ENCODE measurements around the gene LIMA1. TPM values are rescaled to one million over a fixed set of nuclear protein-coding genes. Genes with fewer than 3 reads are reported as not detected.

The LIMA1 gene
- polyA plus RNA-seq, 1 donor from 2014 or later: 4.4 TPM

DNA sequence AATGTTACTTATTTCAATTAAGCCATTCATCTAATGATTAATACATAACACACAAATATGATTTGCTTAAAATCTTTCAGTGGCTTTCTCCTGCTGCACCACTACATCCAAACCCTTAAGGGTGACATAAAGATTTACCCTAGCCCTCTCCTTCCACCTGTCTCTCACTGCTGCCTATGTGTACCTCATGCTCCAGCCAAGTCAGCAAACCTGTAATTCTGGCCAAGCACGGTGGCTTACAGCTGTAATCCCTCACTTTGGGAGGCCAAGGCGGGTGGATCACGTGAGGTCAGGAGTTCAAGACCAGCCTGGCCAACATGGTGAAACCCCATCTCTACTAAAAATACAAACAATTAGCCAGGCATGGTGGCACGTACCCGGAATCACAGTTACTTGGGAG lies 84.5 kb downstream of the LIMA1 start:
- H3K27ac ChIP-seq (ENCODE audit: low read length): no peak overlapping the region
- no peaks in the 10 kb centered on the region for H3K79me2 ChIP-seq (replicated peaks; ENCODE audit: insufficient read depth, low read length)
- no peaks in the 10 kb centered on the region for H4K20me1 ChIP-seq (ENCODE audit: insufficient read depth)
- no peaks in the 10 kb centered on the region for H3K9me3 ChIP-seq (ENCODE audit: low read length)
- H3K4me3 ChIP-seq (ENCODE audit: low read length): no peak overlapping the region
- no peaks in the 10 kb centered on the region for H3K27me3 ChIP-seq (ENCODE audit: insufficient read depth, low read depth, low read length)
- TF ChIP-seq EP300 (conservative IDR thresholded peaks at IDR 0.05; ENCODE audit: poor library complexity, severe bottlenecking) (no peak), POLR2AphosphoS5 (IDR thresholded peaks at IDR 0.05) (no peak), SMC3 (conservative IDR thresholded peaks at IDR 0.05; ENCODE audit: poor library complexity) (no peak), REST (IDR thresholded peaks at IDR 0.05; ENCODE audit: borderline replicate concordance) (no peak), RAD21 (conservative IDR thresholded peaks at IDR 0.05) (no peak), MXI1 (conservative IDR thresholded peaks at IDR 0.05; ENCODE audit: poor library complexity, severe bottlenecking) (no peak), EZH2 (IDR thresholded peaks at IDR 0.05; ENCODE audit: borderline replicate concordance, insufficient read depth, low read length, poor library complexity, severe bottlenecking) (no peak), TAF1 (IDR thresholded peaks at IDR 0.05; ENCODE audit: low read depth) (no peak)
- TF ChIP-seq, protein P1, sequence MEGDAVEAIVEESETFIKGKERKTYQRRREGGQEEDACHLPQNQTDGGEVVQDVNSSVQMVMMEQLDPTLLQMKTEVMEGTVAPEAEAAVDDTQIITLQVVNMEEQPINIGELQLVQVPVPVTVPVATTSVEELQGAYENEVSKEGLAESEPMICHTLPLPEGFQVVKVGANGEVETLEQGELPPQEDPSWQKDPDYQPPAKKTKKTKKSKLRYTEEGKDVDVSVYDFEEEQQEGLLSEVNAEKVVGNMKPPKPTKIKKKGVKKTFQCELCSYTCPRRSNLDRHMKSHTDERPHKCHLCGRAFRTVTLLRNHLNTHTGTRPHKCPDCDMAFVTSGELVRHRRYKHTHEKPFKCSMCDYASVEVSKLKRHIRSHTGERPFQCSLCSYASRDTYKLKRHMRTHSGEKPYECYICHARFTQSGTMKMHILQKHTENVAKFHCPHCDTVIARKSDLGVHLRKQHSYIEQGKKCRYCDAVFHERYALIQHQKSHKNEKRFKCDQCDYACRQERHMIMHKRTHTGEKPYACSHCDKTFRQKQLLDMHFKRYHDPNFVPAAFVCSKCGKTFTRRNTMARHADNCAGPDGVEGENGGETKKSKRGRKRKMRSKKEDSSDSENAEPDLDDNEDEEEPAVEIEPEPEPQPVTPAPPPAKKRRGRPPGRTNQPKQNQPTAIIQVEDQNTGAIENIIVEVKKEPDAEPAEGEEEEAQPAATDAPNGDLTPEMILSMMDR (IDR thresholded peaks at IDR 0.05; ENCODE audit: poor library complexity, severe bottlenecking): no peak
- no peaks in the 10 kb centered on the region for H3F3A ChIP-seq (ENCODE audit: insufficient read depth, low read length, poor library complexity, severe bottlenecking)
- H3K9ac ChIP-seq (ENCODE audit: low read length): no peak overlapping the region
- no peak overlapping the region for H3K4me2 ChIP-seq (ENCODE audit: low read length)
- no peaks in the 10 kb centered on the region for H3K36me3 ChIP-seq (ENCODE audit: insufficient read depth, low read length)
- H3K9me2 ChIP-seq (ENCODE audit: insufficient read depth, low read length): no peaks in the 10 kb centered on the region
- H2AFZ ChIP-seq (ENCODE audit: low read depth, low read length): no peak overlapping the region

- Histone ChIP-seq H3K9me2 (ENCODE audit: insufficient read depth, low read length) (no peaks in the 10 kb centered on the region), H3K36me3 (ENCODE audit: insufficient read depth, low read length) (no peaks in the 10 kb centered on the region), H3F3A (ENCODE audit: insufficient read depth, low read length, poor library complexity, severe bottlenecking) (no peaks in the 10 kb centered on the region), H3K27ac (ENCODE audit: low read length) (no peak overlapping the region), H3K9me3 (ENCODE audit: low read length) (no peaks in the 10 kb centered on the region), H4K20me1 (ENCODE audit: insufficient read depth) (no peaks in the 10 kb centered on the region), H3K79me2 (replicated peaks; ENCODE audit: insufficient read depth, low read length) (no peaks in the 10 kb centered on the region), H3K4me2 (ENCODE audit: low read length) (no peak overlapping the region), H3K4me3 (ENCODE audit: low read length) (no peak overlapping the region), H3K27me3 (ENCODE audit: insufficient read depth, low read depth, low read length) (no peaks in the 10 kb centered on the region), H3K9ac (ENCODE audit: low read length) (no peak overlapping the region), H2AFZ (ENCODE audit: low read depth, low read length) (no peak overlapping the region)
- TF ChIP-seq REST (IDR thresholded peaks at IDR 0.05; ENCODE audit: borderline replicate concordance) (no peak), EZH2 (IDR thresholded peaks at IDR 0.05; ENCODE audit: borderline replicate concordance, insufficient read depth, low read length, poor library complexity, severe bottlenecking) (no peak), RAD21 (conservative IDR thresholded peaks at IDR 0.05) (no peak), MXI1 (conservative IDR thresholded peaks at IDR 0.05; ENCODE audit: poor library complexity, severe bottlenecking) (no peak), EP300 (conservative IDR thresholded peaks at IDR 0.05; ENCODE audit: poor library complexity, severe bottlenecking) (no peak), POLR2AphosphoS5 (IDR thresholded peaks at IDR 0.05) (no peak)
These were observed 86.0 kb downstream of the LIMA1 start for GRCh38 chr12:50197297-50197727.

All from neural cell (in vitro differentiated cells).